IMR-90 (cell line): ENCODE results near the gene STRADA. TPM values are rescaled to one million over a fixed set of nuclear protein-coding genes. Genes with fewer than 3 reads are reported as not detected.

Experiments
- ATAC-seq: fragments of 200-7000 bp; cut with Tn5 transposase; 2 replicates; pipeline ENCODE4 v1.9.1; 2020; ENCODE audit warnings: low read depth, mild to moderate bottlenecking, moderate library complexity
- BruUV-seq: library from RNA; stranded (reverse); fragments of 400-500 nt; replicated peaks from 2 replicates; lab custom pipeline; 2021; lab: Mats Ljungman, UMichigan
- CTCF ChIA-PET: fragments of 300-600 bp; formaldehyde crosslinking; extraction: SDS; loops from one replicate; lab custom pipeline; 2021; ENCODE audit warnings: antibody characterized with exemption; lab: Yijun Ruan, JAX
- POLR2A ChIA-PET: fragments of 300-600 bp; sonication (Branson Sonifier 250); formaldehyde crosslinking; loops from one replicate; lab custom pipeline; 2022; ENCODE audit warnings: antibody characterized with exemption; ENCODE audit not compliant: unreplicated experiment; lab: Charles Lee
- DNase-seq: peaks from one replicate; pipeline ENCODE4 v3.0.0; 2013
- H2AFZ ChIP-seq: replicated peaks from 2 replicates; pipeline ENCODE3; 2013; ENCODE audit warnings: low read length, mild to moderate bottlenecking; ENCODE audit not compliant: poor library complexity
- H2AK5ac ChIP-seq: 2 replicates; pipeline ENCODE4 v1.6.1; 2013; ENCODE audit warnings: low read depth, low read length, inconsistent platforms
- H2AK9ac ChIP-seq: replicated peaks from 2 replicates; pipeline ENCODE3; 2013; ENCODE audit warnings: mild to moderate bottlenecking, low read depth, low read length, moderate library complexity; ENCODE audit not compliant: poor library complexity
- H2BK120ac ChIP-seq: 2 replicates; pipeline ENCODE4 v1.6.1; 2013; ENCODE audit warnings: low read depth, low read length, inconsistent platforms
- H2BK15ac ChIP-seq: 3 replicates; pipeline ENCODE4 v1.6.1; 2013; ENCODE audit warnings: low read depth, low read length, inconsistent platforms
- H2BK20ac ChIP-seq: 2 replicates; pipeline ENCODE4 v1.6.1; 2013; ENCODE audit warnings: low read depth, mild to moderate bottlenecking, inconsistent platforms, low read length, moderate library complexity
- H2BK5ac ChIP-seq: 2 replicates; pipeline ENCODE4 v1.6.1; 2013; ENCODE audit warnings: mild to moderate bottlenecking, low read depth, low read length, inconsistent platforms; ENCODE audit not compliant: poor library complexity, severe bottlenecking
- H3K14ac ChIP-seq: replicated peaks from 2 replicates; pipeline ENCODE4 v1.6.1; 2013; ENCODE audit warnings: low read depth, low read length, inconsistent platforms
- H3K18ac ChIP-seq: 2 replicates; pipeline ENCODE4 v1.6.1; 2013; ENCODE audit warnings: low read depth, low read length, control low read depth
- H3K23ac ChIP-seq: 2 replicates; pipeline ENCODE4 v1.6.1; 2013; ENCODE audit warnings: low read depth, low read length, inconsistent platforms
- H3K27ac ChIP-seq: 2 replicates; pipeline ENCODE4 v1.5.1; 2013; ENCODE audit warnings: mild to moderate bottlenecking, control low read depth, low read length; ENCODE audit not compliant: insufficient read depth
- H3K27me3 ChIP-seq: 2 replicates; pipeline ENCODE4 v1.6.1; 2013; ENCODE audit warnings: low read length; ENCODE audit not compliant: control insufficient read depth, insufficient read depth
- H3K36me3 ChIP-seq: 2 replicates; pipeline ENCODE4 v1.6.1; 2013; ENCODE audit warnings: low read length, mixed read lengths; ENCODE audit not compliant: control insufficient read depth, insufficient read depth
- H3K4ac ChIP-seq: 2 replicates; pipeline ENCODE4 v1.6.1; 2013; ENCODE audit warnings: low read depth, low read length, inconsistent platforms
- H3K4me1 ChIP-seq: 2 replicates; pipeline ENCODE4 v1.6.1; 2013; ENCODE audit warnings: low read length, mixed read lengths; ENCODE audit not compliant: control insufficient read depth, insufficient read depth
- H3K4me2 ChIP-seq: 2 replicates; pipeline ENCODE4 v1.6.1; 2013; ENCODE audit warnings: low read depth, mild to moderate bottlenecking, control low read depth, low read length, moderate library complexity
- H3K4me3 ChIP-seq: 2 replicates; pipeline ENCODE4 v1.5.1; 2013; ENCODE audit warnings: low read depth, mild to moderate bottlenecking, control low read depth, low read length, moderate library complexity; ENCODE audit not compliant: insufficient read depth
- H3K56ac ChIP-seq: 2 replicates; pipeline ENCODE4 v1.6.1; 2013; ENCODE audit warnings: low read length, inconsistent platforms; ENCODE audit not compliant: insufficient read depth; ENCODE audit errors: extremely low read depth
- H3K79me1 ChIP-seq, 2 experiments: 2 replicates each; pipeline ENCODE4 v1.6.1; 2013; ENCODE audit warnings: low read length in 2 of 2, inconsistent platforms in 1 of 2, low read depth in 1 of 2
- H3K9ac ChIP-seq: 2 replicates; pipeline ENCODE4 v1.6.1; 2013; ENCODE audit warnings: low read depth, low read length, control low read depth
- H3K9me1 ChIP-seq: 2 replicates; pipeline ENCODE4 v1.6.1; 2013; ENCODE audit warnings: low read length, inconsistent platforms; ENCODE audit not compliant: insufficient read depth
- H3K9me3 ChIP-seq: 2 replicates; pipeline ENCODE4 v1.6.1; 2013; ENCODE audit warnings: low read length; ENCODE audit not compliant: control insufficient read depth, insufficient read depth
- H4K20me1 ChIP-seq: 2 replicates; pipeline ENCODE4 v1.6.1; 2013; ENCODE audit warnings: low read length, inconsistent platforms; ENCODE audit not compliant: insufficient read depth
- H4K5ac ChIP-seq: 2 replicates; pipeline ENCODE4 v1.6.1; 2013; ENCODE audit warnings: mild to moderate bottlenecking, low read depth, low read length, control low read depth
- H4K8ac ChIP-seq, 2 experiments: 2 replicates each; pipeline ENCODE4 v1.6.1; 2013; ENCODE audit warnings: low read depth in 2 of 2, low read length in 2 of 2, control low read depth in 1 of 2, inconsistent platforms in 1 of 2
- H4K91ac ChIP-seq: 2 replicates; pipeline ENCODE4 v1.6.1; 2013; ENCODE audit warnings: low read depth, low read length, inconsistent platforms; ENCODE audit not compliant: insufficient read depth
- WGBS, 2 experiments: methylation state at CpG; one replicate each; pipeline versions ENCODE4 v1.1.5 to v1.1.7; 2013; ENCODE audit warnings: missing lambda C conversion rate in 2 of 2; ENCODE audit not compliant: insufficient read length in 1 of 2; ENCODE audit errors: extremely low coverage in 2 of 2; 5-methylcytosine and 5-hydroxymethylcytosine counted together
- dilution Hi-C: fragments of 300-500 bp; cut with HindIII; formaldehyde crosslinking; loops from one replicate; pipeline ENCODE4 v1.14.3; 2018; ENCODE audit warnings: low sequenced_read_pairs; ENCODE audit not compliant: unreplicated experiment
- in situ Hi-C: fragments of 300-500 bp; cut with MboI; formaldehyde crosslinking; loops from 3 replicates; pipeline ENCODE4 v1.14.3; 2019; ENCODE audit warnings: low sequenced_read_pairs, inconsistent platforms, mixed read lengths
- intact Hi-C: fragments of 100-400 bp; cut with micrococcal nuclease; formaldehyde crosslinking; loops from 2 replicates; pipeline ENCODE4 v1.10.0; 2022
- polyA plus RNA-seq, 3 experiments: library from polyadenylated mRNA; depleted of rRNA; stranded (reverse); fragments of >200 nt; gene quantifications; 2 replicates each; pipeline ENCODE4 v1.2.3, GENCODE V29; 2012; ENCODE audit warnings: low replicate concordance in 1 of 3
- total RNA-seq: library from RNA; depleted of rRNA; stranded (reverse); fragments of >200 nt; gene quantifications from 2 replicates; pipeline ENCODE4 v1.2.3, GENCODE V29; 2012
- TF ChIP-seq, protein P1 (sequence below): fragments of 150-350 bp; IDR thresholded peaks from 2 replicates; pipeline ENCODE4 v1.6.1; 2017; ENCODE audit warnings: mild to moderate bottlenecking, antibody characterized with exemption, low read length, low read depth

Gene STRADA
- total and polyA plus RNA-seq, 2 of the 4 experiments (the other 2 are of a cell fraction) = 19.9 to 30.9 TPM

- Histone ChIP-seq H3K4me3 (no peak overlapping the region), H2BK5ac (no peak overlapping the region), H4K5ac (no peak overlapping the region), H4K91ac (no peak overlapping the region), H4K8ac (no peak overlapping the region), H3K36me3 (peaks cover 49% of the 10 kb centered on the region), H4K20me1 (no peaks in the 10 kb centered on the region; the same call in 1 of the 2 replicates), H3K27ac (no peak overlapping the region), H2AK5ac (no peak overlapping the region), H3K14ac (no peak overlapping the region), H2AFZ (no peak overlapping the region), H3K56ac (no peak overlapping the region), H3K4me1 (no peaks in the 10 kb centered on the region), H3K4ac (no peak overlapping the region), H3K9ac (no peak overlapping the region), H3K79me1 (peaks cover 0 to 11% of the 10 kb centered on the region in 2 experiments; a peak in 2 of 4 replicates), H3K23ac (no peak overlapping the region), H2BK120ac (no peak overlapping the region), H3K27me3 (no peaks in the 10 kb centered on the region), H3K4me2 (no peak overlapping the region), H2AK9ac (no peak overlapping the region), H3K18ac (no peak overlapping the region), H3K9me1 (peaks cover 4% of the 10 kb centered on the region; the same call in 1 of the 2 replicates), H2BK20ac (no peak overlapping the region), H2BK15ac (no peak overlapping the region), H3K9me3 (no peaks in the 10 kb centered on the region)
- intact Hi-C loops = no loop called here
- no peak for ATAC-seq
- BruUV-seq = no TSS peak
- 89% methylated on average over 4 of the region's 7 CpGs; no CpG with 5 or more reads in 1 of the 2 experiments for WGBS, 2 experiments
- dilution Hi-C loops = no loop called here
- no peak for DNase-seq
- CTCF ChIA-PET = interaction anchor here (0.6 kb wide), 1 partner anchor 49 kb away, joined by 4 read pairs; no protein-coding TSS in a partner anchor
- POLR2A ChIA-PET = no interaction called here
- TF ChIP-seq, protein P1, sequence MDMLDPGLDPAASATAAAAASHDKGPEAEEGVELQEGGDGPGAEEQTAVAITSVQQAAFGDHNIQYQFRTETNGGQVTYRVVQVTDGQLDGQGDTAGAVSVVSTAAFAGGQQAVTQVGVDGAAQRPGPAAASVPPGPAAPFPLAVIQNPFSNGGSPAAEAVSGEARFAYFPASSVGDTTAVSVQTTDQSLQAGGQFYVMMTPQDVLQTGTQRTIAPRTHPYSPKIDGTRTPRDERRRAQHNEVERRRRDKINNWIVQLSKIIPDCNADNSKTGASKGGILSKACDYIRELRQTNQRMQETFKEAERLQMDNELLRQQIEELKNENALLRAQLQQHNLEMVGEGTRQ = no peak
- in situ Hi-C loops = no loop called here
Measured at GRCh38 chr17:63706336-63707082, 35.1 kb downstream of the STRADA start.
